ENCODE data around the gene UNKL. TPM values are rescaled to one million over a fixed set of nuclear protein-coding genes. Genes with fewer than 3 reads are reported as not detected.

The UNKL gene
- total RNA-seq, 1 donor from 2014 or later: 30.7 TPM

DNA sequence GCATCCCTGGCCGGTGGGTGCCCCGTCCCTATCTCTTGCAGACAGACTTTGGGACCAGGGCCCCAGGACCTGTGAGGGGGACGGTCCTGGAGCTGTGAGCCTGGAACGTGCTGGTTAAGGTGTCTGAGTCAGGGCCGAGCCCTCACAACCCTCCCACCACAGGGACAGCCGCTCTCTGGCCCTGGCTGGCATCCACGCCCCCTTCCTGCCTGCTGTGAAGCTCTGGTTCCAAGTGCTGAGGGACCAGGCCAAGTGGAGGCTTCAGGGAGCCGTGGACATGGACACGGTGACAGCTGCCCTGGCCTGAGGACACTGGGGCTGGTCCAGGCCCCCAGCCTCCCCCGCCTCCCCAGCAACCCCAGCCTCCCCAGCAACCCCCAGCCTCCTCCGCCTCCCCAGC, 69.4 kb downstream of the UNKL start:
- Mint-ChIP-seq H3K4me3 (ENCODE audit: unreplicated experiment) (no peak overlapping the region), H3K27me3 (ENCODE audit: unreplicated experiment) (peaks cover 12% of the 10 kb centered on the region), H3K27ac (ENCODE audit: unreplicated experiment) (no peak overlapping the region), H3K36me3 (ENCODE audit: unreplicated experiment) (no peaks in the 10 kb centered on the region), H3K4me1 (ENCODE audit: low read depth, unreplicated experiment) (no peaks in the 10 kb centered on the region), H3K9me3 (ENCODE audit: unreplicated experiment) (peaks cover 13% of the 10 kb centered on the region)
- TF ChIP-seq, protein P1, sequence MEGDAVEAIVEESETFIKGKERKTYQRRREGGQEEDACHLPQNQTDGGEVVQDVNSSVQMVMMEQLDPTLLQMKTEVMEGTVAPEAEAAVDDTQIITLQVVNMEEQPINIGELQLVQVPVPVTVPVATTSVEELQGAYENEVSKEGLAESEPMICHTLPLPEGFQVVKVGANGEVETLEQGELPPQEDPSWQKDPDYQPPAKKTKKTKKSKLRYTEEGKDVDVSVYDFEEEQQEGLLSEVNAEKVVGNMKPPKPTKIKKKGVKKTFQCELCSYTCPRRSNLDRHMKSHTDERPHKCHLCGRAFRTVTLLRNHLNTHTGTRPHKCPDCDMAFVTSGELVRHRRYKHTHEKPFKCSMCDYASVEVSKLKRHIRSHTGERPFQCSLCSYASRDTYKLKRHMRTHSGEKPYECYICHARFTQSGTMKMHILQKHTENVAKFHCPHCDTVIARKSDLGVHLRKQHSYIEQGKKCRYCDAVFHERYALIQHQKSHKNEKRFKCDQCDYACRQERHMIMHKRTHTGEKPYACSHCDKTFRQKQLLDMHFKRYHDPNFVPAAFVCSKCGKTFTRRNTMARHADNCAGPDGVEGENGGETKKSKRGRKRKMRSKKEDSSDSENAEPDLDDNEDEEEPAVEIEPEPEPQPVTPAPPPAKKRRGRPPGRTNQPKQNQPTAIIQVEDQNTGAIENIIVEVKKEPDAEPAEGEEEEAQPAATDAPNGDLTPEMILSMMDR (IDR thresholded peaks at IDR 0.05; ENCODE audit: partially characterized antibody, unreplicated experiment): no peak
- peak; percentile 17 for DNase-seq

DNA sequence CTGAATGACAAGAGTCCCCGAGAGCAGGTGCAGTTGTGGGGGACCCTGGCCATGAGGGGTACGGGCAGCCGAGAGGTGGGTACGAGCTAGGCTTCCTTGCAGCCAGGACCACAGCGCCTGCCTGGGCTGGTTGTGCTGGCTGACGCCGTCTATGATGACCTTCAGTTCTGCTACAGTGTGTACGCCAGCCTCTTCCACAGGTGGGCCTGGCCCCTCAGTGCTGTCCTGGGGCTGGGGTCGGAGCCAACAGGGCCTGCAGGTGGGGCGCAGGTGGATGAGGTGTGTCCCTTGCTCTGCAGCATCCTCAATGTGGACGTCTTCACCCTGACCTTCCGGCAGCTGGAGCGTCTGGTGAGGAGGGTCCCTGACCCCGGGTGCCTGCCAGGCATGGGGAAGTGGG, 70.0 kb downstream of the UNKL start:
- Mint-ChIP-seq H3K9me3 (ENCODE audit: unreplicated experiment) (peaks cover 11% of the 10 kb centered on the region), H3K36me3 (ENCODE audit: unreplicated experiment) (no peaks in the 10 kb centered on the region), H3K4me1 (ENCODE audit: low read depth, unreplicated experiment) (no peaks in the 10 kb centered on the region), H3K27me3 (ENCODE audit: unreplicated experiment) (peaks cover 13% of the 10 kb centered on the region), H3K27ac (ENCODE audit: unreplicated experiment) (no peak overlapping the region), H3K4me3 (ENCODE audit: unreplicated experiment) (no peak overlapping the region)
- TF ChIP-seq, protein P1 (IDR thresholded peaks at IDR 0.05; ENCODE audit: partially characterized antibody, unreplicated experiment): no peak
- no peak for DNase-seq

DNA sequence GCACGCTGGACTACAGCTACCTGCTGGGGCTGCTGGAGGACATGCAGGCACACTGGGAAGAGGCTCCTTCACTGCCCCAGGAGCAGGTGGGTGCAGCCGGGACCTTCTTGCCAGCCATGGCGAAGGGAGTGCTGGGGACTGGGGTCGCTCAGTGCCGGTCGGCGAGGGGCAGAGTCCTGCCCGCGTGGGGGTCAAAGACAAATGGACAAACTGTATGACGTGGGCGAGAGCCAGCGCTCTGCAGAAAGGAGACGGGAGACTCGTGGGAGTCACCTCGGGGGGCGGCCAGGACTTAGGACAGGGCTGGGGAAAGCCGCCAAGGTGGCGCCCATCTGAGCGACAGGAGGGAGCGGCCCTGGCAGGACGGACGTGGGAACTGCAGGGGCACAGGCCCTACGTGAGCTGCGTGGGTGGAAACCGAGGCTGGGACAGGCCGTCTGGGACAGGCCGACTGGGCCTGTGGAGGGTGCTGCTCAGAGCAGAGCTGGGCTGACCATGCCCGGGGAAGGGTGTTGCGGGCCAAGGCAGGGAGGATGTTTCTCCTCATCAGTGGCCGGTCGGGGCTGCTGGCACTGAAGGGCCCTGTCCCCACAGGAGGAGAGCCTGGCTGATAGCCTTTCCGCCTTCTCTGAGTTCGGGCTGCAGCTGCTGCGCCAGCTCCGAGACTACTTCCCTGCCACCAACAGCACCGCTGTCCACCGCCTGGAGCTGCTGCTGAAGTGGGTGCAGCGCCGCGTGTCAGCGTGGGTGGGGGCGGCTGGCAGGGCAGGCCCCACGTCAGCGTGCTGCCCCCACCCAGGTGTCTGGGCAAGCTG, 70.9 kb downstream of the UNKL start:
- H3K36me3 Mint-ChIP-seq (ENCODE audit: unreplicated experiment): no peaks in the 10 kb centered on the region
- peaks cover 14% of the 10 kb centered on the region for H3K27me3 Mint-ChIP-seq (ENCODE audit: unreplicated experiment)
- DNase-seq: peak; percentile 23
- TF ChIP-seq, protein P1 (IDR thresholded peaks at IDR 0.05; ENCODE audit: partially characterized antibody, unreplicated experiment): no peak
- peak overlapping the region; percentile 88 for H3K4me3 Mint-ChIP-seq (ENCODE audit: unreplicated experiment)
- H3K9me3 Mint-ChIP-seq (ENCODE audit: unreplicated experiment): peaks cover 11% of the 10 kb centered on the region
- no peaks in the 10 kb centered on the region for H3K4me1 Mint-ChIP-seq (ENCODE audit: low read depth, unreplicated experiment)
- H3K27ac Mint-ChIP-seq (ENCODE audit: unreplicated experiment): peak overlapping the region; percentile 91

DNA sequence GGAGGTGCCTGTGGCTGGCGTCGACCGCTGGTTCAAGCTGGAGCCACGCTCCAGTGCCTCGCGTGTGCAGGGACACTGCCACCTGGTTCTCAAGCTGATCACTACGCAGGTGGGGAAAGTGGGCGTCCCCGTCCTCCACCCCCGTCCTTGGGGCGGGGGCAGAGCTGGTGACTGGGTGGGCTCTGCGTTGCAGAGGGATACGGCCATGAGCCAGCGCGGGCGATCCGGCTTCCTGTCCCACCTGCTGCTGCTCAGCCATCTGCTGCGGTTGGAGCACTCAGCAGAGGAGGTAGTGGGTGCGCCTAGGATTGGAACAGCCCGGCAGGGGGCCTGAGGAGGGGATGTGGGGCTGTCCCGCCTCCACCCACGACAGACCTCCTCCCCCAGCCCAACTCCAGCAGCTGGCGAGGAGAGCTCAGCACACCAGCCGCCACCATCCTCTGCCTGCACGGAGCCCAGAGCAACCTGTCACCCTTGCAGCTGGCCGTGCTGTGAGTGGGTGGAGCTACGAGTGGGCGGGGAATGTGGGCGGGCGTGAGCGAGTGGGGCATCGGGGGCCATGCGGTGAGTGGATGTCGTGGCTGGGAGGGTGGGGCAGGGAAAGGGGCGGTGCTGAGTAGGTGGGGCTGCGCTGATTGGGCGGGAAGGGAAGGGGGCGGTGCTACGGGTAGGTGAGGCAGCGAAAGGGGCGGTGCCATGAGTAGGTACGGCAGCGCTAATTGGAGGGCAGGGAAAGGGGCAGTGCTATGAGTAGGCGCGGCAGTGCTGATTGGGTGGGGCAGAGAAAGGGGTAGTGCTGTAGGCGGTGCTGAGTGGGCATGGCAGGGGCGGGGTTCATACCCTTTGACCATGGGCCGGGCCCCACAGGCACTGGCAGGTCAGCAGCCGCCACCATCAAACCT, 71.7 kb downstream of the UNKL start:
- no peaks in the 10 kb centered on the region for H3K36me3 Mint-ChIP-seq (ENCODE audit: unreplicated experiment)
- H3K9me3 Mint-ChIP-seq (ENCODE audit: unreplicated experiment): peaks cover 11% of the 10 kb centered on the region
- peak overlapping the region; percentile 88 for H3K4me3 Mint-ChIP-seq (ENCODE audit: unreplicated experiment)
- TF ChIP-seq, protein P1 (IDR thresholded peaks at IDR 0.05; ENCODE audit: partially characterized antibody, unreplicated experiment): peak; percentile 38
- peak; percentile 98 for DNase-seq
- H3K4me1 Mint-ChIP-seq (ENCODE audit: low read depth, unreplicated experiment): no peaks in the 10 kb centered on the region
- H3K27me3 Mint-ChIP-seq (ENCODE audit: unreplicated experiment): peaks cover 14% of the 10 kb centered on the region
- peak overlapping the region; percentile 91 for H3K27ac Mint-ChIP-seq (ENCODE audit: unreplicated experiment)
